ENCODE results near the gene NOTCH1.

The NOTCH1 gene

DNA sequence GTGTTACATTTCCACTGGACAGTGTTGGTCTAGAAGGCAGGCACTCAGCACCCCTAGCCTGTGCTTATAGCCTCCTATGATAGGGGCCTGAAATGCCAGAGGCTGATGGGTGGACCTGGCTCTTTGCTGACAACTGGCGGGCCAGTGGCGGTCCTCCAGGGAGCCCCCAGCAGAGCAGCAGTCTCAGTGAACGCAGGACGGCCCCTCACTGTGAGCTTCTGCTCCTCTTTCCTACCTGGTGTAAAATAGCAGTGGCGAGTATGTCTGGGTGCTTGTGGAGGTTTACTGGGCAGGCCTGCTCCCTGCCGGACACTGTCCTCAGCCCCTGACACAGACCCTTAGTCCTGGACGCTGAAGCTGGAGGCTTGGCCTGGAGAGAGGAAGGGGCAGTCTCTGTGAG lies 59.7 kb downstream of the NOTCH1 start:
- no peak for DNase-seq (ENCODE audit: low read depth in 1 of 2, low spot score in 1 of 2)

DNA sequence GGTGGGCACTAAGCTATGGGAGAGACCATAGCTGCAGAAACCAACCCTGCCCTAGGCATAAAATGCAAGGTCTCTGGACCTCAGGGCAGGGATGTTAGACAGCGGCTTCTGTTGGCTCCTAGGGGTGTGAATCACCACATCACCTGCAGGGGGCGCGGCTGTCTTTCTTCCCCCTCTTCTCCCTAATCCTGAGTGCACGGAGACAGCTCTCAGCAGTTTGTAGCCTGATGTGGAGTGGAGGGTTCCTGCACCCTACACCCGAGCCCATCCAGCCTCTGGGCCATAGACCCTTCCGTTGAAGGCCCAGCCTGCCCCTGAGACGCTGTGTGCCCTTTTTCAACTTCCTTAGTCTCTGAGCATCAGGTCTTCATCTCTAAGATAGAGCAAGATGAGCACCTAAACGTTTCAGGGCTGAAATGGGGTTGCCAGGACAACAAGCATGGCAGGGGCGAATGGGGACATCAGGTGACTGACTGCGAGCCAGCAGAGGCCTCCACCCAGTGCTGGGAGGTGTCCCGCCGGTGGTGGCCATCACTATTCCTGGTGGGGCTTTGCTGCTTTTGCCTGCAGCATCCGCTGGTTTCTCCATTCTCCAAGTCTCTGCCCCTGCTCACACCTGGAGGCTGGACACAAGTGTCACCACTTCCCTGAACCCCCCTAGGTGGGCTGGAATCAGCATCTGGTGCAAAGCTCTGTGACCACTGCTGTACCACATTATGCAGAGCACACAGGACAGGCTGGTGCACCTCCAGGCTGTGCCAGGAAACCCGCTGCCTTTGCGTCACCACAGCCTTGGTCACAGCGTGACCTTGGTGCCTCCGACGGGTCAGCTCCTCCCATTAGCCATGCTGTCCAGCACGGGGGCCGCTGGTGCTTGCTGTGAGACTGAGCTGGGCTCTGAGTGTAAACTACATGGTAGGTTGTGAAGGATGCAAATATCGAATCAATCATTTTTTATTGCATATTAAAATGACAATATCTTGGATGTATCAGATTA lies 60.5 kb downstream of the NOTCH1 start:
- DNase-seq (ENCODE audit: low read depth in 1 of 2, low spot score in 1 of 2), result peak; percentile 71 to 78

DNA sequence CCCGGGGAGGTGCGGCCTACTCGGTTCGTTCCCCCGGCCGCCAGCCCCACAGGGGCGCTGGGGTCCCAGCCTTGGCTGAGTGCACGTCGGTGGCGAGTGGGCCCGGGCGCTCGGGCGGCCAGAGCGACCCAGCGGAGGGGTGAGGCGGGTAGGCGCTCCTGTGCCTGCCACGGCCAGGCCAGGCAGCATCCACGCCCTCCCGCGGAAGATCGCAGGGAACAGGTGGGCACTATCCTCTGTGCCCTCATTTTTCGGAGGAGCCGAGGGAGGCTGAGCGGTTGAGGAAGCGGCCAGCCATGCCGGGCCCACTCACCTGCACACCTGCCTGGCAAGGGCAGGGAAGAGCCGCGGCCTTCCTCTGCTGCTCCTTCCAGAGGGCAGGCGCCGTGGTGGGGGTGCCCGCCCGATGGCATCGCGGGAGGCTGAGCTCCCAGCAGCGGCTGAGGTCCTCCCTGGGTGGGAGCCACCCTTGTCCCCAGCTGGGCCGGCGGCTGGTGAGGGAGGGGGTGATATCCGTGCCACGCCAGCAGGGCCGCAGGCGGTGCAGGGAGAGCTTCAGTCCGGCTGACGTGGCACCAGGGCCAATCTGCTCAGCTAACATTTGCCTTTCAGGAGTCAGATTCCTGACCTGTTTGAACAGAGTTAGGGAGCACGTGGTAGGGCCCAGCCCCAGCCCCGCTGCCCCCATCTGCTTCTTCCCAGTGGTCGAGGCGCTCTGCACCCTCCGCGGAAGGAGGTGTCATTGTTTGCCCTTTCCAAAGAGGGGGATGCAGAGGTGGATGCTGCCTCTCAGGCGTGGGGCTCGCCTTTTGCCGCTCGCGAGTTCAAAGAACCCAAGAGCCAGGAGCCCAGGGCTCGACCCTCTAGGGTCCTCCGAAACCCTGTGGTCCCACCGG lies 61.4 kb downstream of the NOTCH1 start:
- DNase-seq (ENCODE audit: low read depth in 1 of 2, low spot score in 1 of 2), result peak in 1 of 2 donors; percentile 20

DNA sequence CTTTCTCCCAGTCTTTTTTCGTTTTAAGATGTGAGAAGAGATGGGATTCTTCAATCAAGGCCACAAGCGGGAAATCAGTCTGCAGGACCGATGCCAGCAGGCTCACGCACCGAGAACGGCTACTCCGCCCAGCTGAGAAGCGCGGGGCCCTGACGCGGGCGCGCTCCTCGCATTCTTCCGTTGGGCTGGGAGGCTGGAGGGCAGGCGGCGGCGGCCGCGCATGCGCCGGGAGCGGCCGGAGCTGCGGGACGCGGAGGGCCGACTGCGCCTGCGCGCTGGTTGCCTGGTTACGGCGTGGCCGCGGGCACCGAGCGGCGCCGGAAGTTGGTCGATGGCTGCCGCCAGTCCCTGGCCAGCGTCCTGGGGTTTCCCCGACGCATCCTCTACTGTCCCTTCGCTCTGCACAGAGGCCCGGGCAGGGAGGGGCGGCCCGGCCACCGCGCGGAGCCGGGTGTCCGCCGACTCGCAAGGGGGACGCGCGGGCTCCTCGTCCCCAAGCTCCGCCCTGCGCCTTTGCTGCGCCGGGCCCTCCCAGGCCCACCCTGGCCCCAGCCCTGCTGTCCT lies 62.2 kb downstream of the NOTCH1 start:
- peak; percentile 91 to 95 for DNase-seq (ENCODE audit: low read depth in 1 of 2, low spot score in 1 of 2)

DNA sequence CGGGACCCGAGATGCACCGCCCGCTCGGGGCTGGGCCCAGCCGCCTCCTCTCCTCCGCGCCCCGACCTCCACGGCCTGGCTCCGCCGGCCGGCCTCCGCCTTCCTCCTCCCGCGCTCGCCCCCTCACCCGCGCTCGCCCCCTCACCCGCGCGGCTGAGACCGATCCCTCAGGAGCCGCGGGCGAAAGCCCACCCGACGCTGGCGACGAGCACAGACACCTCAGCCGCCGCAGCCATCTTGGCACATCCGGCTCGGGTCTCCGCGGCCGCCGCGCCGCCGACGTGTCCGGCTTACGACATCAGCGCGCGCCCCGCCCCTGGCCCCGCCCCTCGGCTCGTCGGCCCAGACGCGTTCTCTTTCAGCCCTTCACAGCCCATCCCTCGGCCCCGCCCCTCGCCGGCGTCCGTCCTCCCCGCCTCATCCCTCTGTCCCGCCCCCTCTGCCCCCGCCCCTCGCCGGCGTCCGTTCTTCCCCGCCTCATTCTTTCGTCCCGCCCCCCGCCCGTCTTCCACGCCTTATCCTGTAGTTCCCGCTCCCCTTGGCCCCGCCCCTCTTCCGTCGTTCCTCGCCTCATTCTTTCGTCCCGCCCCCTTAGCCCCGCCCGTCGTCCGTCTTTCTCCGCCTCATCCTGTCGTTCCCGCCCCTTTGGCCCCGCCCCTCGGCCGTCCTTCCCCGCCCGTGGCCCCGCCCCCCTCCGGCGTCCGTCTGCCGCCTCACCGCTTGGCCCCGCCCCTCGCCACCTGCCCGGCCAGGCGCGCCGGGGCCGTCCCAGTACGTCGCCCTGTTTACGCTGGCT lies 62.9 kb downstream of the NOTCH1 start, which contains the start of gene SEC16A:
SEC16A (minus strand) TSS at position 248 of the 796 bp plus-strand sequence. CDS start 5,425 bp downstream, outside the sequence.
- peak; percentile 100 for DNase-seq (ENCODE audit: low read depth in 1 of 2, low spot score in 1 of 2)

DNA sequence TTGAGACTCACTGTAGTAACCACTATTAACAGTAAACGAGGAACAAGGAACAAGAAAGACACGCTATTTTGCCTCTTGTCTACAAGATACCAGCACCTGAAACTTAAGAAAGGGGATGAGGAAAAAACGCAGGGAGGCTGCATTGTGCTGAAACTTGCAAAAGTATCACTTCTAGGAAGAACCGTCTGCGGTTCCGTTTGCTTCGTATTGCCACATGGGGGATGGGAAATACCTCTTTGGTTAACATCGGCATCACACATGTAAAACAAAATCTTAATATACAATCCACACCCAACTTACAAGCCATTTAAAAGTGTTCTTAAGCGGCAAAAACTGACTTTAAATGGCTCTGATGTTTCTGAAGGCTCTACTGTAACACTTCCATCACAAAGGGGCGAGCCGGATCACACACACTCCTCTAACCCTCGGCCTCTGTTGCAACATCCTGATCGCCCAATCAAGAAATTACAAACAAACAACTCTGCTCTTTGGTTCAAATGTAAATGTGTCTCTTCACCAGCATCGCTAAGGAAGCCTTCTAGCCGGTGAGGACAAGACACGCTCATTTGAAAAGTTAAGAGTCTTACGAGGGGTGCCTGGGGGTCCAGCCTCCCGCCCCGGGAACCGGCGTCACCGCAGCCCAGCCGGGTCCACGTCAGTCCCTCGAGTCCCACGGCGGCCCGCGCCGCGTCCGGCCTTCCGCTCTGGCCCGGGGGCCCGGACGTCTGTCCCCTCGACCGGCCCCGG lies 63.6 kb downstream of the NOTCH1 start:
- no peak for DNase-seq (ENCODE audit: low read depth in 1 of 2, low spot score in 1 of 2)

DNA sequence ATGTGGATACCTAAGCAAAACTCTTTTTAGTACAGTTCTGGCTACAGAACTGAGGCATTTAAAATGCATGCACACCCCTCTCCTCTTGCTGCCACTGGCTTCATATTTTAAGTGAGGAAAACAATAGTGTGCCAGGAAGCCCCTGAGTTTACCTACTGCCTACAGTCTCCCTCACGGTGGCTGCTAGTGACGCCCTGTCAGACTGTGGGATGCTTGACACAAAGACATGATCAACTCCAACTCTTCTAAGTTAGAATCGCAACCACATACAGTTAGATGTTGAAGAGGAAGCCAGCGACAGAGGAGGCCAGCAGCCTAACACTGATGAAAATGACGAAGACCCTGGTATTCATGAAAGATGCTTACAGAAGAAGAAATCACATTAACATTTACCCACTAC lies 64.3 kb downstream of the NOTCH1 start:
- no peak for DNase-seq (ENCODE audit: low read depth in 1 of 2, low spot score in 1 of 2)

DNA sequence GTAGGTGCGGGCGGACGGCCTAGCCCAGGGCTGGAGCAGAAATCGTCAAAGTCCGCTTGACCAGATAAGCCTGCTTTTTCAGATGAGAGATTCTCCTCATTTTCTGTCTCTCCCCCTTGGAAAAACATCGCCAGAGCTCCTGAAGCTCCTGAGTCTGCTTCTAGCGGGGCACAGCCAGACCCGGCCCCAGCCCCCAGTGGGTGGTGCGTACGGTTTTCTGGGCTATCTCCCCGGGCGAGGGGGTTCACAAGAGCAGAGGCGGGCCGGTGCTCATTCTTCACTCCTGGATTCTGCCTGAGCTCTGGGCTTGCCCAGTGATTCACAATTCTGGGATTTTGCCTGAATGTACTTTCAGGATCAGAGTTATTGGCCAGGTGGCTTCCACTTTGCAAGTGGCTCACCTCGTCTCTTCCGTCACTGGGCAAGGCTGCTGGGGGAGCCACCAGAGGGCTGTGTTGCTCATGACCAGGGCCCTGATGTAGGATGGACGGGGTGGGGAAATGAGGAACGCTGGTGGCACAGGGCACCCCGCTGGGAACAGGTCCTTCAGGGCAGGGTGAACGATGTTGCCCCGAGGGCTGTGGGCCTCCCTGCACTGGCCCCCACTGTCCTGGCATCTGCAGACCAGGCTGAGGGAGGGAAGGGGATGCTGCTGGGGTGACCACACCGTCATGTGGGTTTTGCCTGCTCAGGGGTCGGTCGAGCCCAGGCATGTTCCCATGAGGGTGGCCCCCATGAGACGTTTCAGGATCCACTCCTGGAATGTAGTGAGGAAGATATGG lies 69.3 kb downstream of the NOTCH1 start:
- DNase-seq (ENCODE audit: low read depth in 1 of 2, low spot score in 1 of 2), result no peak

DNA sequence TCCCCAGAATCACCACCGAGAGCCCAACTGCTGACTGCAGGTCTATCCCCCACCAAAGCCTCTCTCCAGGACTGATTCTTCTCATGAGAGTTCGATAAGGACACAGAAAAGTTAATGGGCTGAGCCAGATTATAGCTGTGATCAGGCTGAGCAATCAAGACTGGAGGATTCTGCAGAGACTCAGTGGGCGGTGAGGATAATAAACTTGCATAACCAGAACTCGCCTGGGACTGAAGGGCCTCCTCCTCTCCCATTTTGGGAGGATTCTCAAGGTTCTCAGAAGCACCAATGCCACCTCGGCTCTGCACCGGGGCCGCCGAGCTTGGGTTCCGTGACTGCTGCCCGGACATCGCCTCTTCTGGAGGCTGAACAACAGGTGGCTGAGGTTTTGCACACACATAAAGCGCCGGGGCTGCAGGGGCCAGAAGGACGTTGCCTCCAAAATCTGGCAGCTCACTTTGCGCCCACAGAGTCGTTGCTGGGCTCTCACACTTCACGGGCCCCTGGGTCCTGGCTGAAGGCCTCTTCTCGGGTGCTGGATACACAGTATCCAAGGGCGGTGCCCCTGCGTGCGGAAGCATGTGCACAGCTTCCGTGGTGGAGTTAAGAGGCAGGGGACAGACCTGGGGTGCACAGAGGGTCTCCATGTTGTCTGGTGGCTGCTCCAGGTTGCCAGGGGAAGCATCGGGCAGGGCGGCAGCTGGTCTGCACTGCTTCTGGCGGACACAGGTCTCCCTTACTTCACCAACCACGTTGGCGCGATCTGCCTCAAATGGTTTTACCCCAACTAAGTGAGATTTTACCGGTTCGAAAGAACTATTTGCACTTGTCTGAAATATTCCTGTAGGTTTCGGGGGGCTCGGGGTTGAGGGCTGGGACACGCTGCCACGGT lies 70.6 kb downstream of the NOTCH1 start:
- no peak for DNase-seq (ENCODE audit: low read depth in 1 of 2, low spot score in 1 of 2)

DNA sequence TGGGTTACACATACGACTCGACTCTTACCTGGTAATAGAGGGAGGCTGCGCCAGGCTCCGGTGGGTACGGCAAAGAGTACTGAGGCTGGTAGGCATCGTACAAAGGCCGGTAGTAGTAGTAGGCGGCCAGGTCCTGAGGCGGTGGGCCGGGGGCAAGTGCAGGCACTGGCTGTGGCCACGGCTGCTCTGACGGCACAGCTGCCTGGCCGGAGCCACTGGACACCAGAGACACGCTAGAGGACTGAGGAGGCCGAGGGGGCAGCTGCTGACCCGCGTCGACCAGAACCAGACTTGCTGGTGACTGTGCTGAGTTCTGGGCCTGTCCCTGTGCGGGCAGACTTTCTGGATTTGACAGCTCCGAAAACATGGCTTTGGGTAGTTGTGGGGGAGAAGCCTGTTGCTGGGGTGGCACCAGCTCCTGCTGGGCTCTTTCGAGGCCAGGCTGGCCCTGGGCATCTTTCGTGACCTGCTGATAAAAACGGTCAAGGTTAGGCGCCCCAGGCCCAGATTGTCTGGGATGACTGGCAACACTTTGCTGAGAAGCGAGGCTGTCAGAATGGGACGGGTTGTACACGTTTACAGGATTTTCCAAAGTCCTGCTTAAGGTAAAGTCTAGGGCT lies 71.7 kb downstream of the NOTCH1 start:
- DNase-seq (ENCODE audit: low read depth in 1 of 2, low spot score in 1 of 2), result no peak

DNA sequence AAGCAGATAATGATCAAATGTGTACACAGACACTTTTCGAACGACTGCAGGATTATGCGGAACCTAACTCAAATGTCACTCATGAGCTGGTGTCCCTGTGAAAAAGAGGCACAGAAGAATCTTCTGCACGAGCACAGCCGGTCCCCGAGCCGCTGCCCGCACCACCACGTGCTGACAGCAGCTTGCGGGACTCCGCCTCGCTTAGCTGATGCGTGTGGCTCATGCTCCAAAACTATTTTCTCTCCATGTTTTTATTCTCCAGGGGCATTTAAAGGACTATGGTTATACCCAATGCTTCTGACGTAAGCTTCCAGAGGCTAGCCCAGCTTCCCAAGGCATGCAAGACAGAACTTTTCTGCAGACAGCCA lies 72.5 kb downstream of the NOTCH1 start:
- DNase-seq (ENCODE audit: low read depth in 1 of 2, low spot score in 1 of 2), result no peak

DNA sequence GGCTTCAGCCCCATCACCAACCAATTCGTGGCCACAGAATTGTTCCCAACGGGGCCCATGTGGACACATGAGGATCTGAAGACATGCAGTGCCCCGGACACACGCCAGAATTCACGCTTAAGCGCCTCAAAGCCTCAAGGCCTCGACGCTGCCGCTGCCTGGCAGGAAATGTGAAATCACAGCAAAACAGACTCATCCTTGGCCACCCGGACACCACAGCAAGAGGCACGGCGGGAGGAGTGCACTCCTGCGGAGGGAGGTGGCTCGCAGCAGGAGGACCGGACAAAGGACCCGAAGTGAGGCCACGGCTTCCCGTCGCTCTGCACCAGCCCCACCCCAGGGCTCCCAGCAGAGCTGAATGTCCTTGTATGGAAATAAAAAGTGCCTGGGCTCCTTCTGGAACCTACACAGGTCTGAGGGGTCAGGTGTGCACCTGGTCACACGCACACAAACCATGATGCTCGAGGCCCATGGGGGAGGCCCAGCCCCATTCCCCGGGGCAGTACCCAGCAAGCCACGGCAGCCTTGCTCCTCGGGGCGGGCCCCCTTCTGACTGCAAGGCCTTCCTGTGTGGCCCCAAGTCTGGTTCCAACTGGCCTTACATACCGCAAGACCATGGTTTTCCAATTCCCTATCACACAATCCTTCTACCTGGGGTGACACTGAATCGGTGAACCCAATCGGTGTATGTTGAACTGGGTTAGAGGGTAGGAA lies 73.1 kb downstream of the NOTCH1 start:
- no peak for DNase-seq (ENCODE audit: low read depth in 1 of 2, low spot score in 1 of 2)

DNA sequence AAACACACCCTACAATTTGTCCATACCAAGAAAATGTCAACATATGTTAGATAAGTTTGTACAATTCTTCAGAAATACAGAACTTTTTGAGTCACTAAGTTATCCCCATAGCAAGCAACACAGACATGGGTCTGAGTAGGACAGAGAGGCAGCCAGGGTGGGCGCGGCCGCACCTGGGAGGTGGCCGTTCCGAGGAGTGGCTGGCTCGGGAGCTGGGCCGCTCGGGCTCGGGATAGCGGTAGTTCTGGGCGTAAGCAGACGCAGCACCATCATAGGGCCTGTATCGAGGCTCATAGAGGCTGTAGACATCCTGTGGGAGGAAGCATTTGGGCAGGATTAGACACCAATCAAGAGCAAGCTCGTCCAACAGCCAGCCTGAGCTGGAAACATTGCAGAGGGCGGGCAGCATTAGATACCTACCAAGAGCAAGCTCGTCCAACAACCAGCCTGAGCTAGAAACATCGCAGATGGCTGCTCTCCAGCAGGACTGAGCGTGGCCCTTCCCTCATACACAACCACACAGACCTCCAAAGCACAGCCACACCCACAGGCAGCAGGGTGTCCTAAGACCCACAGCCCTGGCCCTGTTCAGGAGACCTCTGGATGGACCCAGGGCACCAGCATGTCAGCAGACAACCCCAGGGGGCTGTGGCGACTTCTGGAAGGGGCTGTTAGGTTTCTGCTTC lies 73.9 kb downstream of the NOTCH1 start:
- no peak for DNase-seq (ENCODE audit: low read depth in 1 of 2, low spot score in 1 of 2)

DNA sequence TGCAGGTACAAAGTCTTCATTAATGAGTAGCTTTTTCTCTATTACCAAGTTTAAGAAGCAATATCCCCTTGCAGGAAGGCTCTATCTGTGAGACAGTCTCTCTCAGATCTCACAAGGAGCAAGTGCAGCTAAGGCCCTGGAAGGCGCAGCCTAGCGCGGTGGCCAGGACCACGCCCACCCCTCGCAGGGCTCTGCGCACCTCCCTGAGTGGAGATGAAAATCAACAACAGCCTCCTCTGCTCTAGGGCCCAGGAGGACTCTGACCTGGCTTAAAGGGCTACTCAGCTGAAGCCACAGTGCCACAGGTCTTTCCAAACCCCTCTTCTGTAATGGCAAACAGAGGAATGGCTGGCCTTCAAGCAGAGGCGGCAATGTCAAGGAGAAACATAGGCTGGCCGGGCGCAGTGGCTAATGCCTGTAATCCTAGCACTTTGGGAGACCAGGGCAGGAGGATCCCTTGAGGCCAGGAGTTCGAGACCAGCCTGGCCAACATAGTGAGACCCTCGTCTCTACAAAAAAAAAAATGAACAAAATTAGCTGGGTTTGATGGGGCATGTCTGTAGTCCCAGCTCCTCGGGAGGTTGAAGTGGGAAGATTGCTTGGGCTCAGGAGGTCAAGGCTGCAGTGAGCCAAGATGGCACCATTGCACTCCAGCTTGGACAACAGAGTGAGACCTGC lies 74.9 kb downstream of the NOTCH1 start:
- no peak for DNase-seq (ENCODE audit: low read depth in 1 of 2, low spot score in 1 of 2)

DNA sequence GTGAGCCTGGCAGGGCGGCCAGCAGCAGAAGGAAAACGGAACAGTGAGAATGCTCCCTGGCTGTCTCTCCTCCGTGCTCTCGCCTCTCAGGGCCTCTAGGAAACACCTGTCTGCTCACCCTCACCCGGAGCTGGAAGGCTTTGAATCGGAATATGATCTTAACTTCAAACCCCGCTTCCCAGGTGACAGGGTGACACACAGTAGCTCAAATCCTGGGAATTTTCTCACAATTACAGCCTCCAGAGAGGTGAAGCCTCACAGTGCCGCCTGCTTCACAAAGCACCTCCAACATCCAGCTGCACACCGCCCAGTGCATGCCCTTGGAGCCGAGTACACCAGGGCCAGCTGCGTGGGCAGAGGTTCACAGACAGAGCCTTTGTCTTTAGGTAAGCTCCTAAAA lies 75.5 kb downstream of the NOTCH1 start:
- no peak for DNase-seq (ENCODE audit: low read depth in 1 of 2, low spot score in 1 of 2)

DNA sequence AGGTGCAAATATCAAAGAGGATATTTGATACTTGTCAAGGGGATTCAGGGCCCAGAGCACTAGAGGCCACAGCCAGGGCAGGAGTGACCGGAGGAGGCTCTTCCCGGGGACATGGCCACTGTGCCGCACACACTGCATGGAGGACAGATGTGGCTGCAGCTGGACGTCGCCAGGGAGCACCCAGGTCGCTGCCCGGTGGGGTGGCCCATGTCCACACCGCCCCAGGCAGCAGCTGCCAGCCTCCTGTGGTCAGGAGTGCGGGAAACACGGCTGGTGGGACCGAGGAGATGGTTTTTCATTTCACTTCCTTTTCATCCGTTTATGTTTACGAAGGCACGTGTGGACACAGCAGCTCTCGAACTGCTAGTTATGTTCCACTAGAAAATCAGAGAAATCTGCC lies 78.1 kb downstream of the NOTCH1 start:
- DNase-seq (ENCODE audit: low read depth in 1 of 2, low spot score in 1 of 2), result no peak
